ENCODE measurements around the gene CDADC1. TPM values are rescaled to one million over a fixed set of nuclear protein-coding genes. Genes with fewer than 3 reads are reported as not detected.
A peak's percentile ranks its signal among the peaks of the same experiment; 100 is the strongest.

CDADC1 gene
- total and polyA plus RNA-seq, 10 of the 15 experiments (the other 5 are each of a cell fraction or from before 2014, with no cell fraction given), result 2.6 to 7.3 (median 5.2) TPM

- peaks cover 3% of the 10 kb centered on the region; the same call in 1 of the 2 replicates for H3K4me1 ChIP-seq (ENCODE audit: control insufficient read depth, insufficient read depth, low read length)
- no peaks in the 10 kb centered on the region for H3K36me3 ChIP-seq (ENCODE audit: control insufficient read depth in 2 of 2, insufficient read depth in 2 of 2, low read length in 1 of 2)
- POLR2A ChIA-PET, result no interaction called here
- no peak overlapping the region for H3K4me3 ChIP-seq
- CTCF ChIA-PET, result interaction anchor here (0.7 to 3.9 kb wide), 10 partner anchors 11 to 490 kb away, joined by 3 to 42 read pairs (median 3); no protein-coding TSS in a partner anchor
- H2AFZ ChIP-seq (ENCODE audit: control insufficient read depth, low read depth, low read length), result peak overlapping the region; percentile 83
- H3K79me2 ChIP-seq (ENCODE audit: control insufficient read depth, insufficient read depth, low read length), result no peaks in the 10 kb centered on the region
- RAD21 ChIA-PET (ENCODE audit: unreplicated experiment), result interaction anchor here (0.7 to 2.5 kb wide), 2 partner anchors 238 to 306 kb away, joined by 3 to 9 read pairs; no protein-coding TSS in a partner anchor
- DNase-seq (ENCODE audit: low read depth, low spot score) (peak; percentile 42), FAIRE-seq (peak; percentile 97), ATAC-seq (peak; percentile 96)
- no peaks in the 10 kb centered on the region for H3K9me3 ChIP-seq (replicated peaks; ENCODE audit: control insufficient read depth, insufficient read depth, low read length)
- H3K9ac ChIP-seq (ENCODE audit: control insufficient read depth, insufficient read depth, low read length), result peak overlapping the region; percentile 13; the same call in 1 of the 2 replicates
- in situ Hi-C loops (cut with MboI), result loop anchor here (5.0 kb wide), 1 partner anchor 306 kb away; no protein-coding TSS in a partner anchor
- WGBS (ENCODE audit: insufficient coverage, insufficient replicate concordance, low lambda C conversion rate, missing lambda C conversion rate), result 26% methylated on average over 20 of the region's 20 CpGs
- no peaks in the 10 kb centered on the region for H3K27me3 ChIP-seq (replicated peaks in 1 of 2; ENCODE audit: control insufficient read depth in 2 of 2, insufficient read depth in 2 of 2, low read length in 1 of 2)
- H3K4me2 ChIP-seq (ENCODE audit: control insufficient read depth, insufficient read depth), result peak overlapping the region; percentile 67
- H4K20me1 ChIP-seq (ENCODE audit: control insufficient read depth, insufficient read depth), result no peaks in the 10 kb centered on the region
- no TSS peak for BruUV-seq (replicated peaks)
- SMC1A ChIA-PET (ENCODE audit: uncharacterized antibody, unreplicated experiment), result interaction anchor here (0.8 to 3.6 kb wide), 5 partner anchors 9 to 307 kb away, joined by 4 to 22 read pairs (median 7); no protein-coding TSS in a partner anchor
- H3K27ac ChIP-seq (ENCODE audit: control insufficient read depth, insufficient read depth), result no peak overlapping the region
- intact Hi-C loops (cut with micrococcal nuclease; ENCODE audit: unreplicated experiment), result loop anchor here (1.0 to 10.0 kb wide), 4 partner anchors 121 to 548 kb away; partner anchors contain the start of gene PHF11
- TF ChIP-seq ESRRA (IDR thresholded peaks at IDR 0.05; ENCODE audit: low read length) (no peak), CTCF (IDR thresholded peaks at IDR 0.05 in 2 of 3, conservative IDR thresholded peaks at IDR 0.05 in 1 of 3; ENCODE audit: control insufficient read depth in 2 of 3, extremely low read depth in 1 of 3, insufficient read depth in 1 of 3, low read depth in 3 of 3, low read length in 3 of 3) (peak; percentile 90 to 95 (median 94); a peak in 5 of 6 replicates), CEBPB (IDR thresholded peaks at IDR 0.05; ENCODE audit: borderline replicate concordance in 1 of 2, low read depth in 2 of 2, low read length in 2 of 2) (no peak), IKZF2 (IDR thresholded peaks at IDR 0.05) (peak; percentile 42 to 47; a peak in 2 of 4 replicates), GATAD2B (conservative IDR thresholded peaks at IDR 0.05; ENCODE audit: low read depth) (no peak), CHD4 (IDR thresholded peaks at IDR 0.05) (no peak), TARDBP (IDR thresholded peaks at IDR 0.05; ENCODE audit: borderline replicate concordance) (no peak), POLR2AphosphoS2 (IDR thresholded peaks at IDR 0.05; ENCODE audit: low read depth, low read length) (no peak), ZNF687 (IDR thresholded peaks at IDR 0.05) (no peak), RELA (IDR thresholded peaks at IDR 0.05; ENCODE audit: borderline replicate concordance, partially characterized antibody) (no peak), HCFC1 (IDR thresholded peaks at IDR 0.05; ENCODE audit: low read length) (peak; percentile 43; the same call in 1 of the 2 replicates), BCLAF1 (IDR thresholded peaks at IDR 0.05) (no peak), IKZF1 (conservative IDR thresholded peaks at IDR 0.05) (peak; percentile 45; the same call in 1 of the 2 replicates)
These were observed 53.2 kb downstream of the CDADC1 start for GRCh38 chr13:49300739-49301589.

Data from GM12878 (cell line).